ENCODE results near the gene HECW1. TPM values are rescaled to one million over a fixed set of nuclear protein-coding genes. Genes with fewer than 3 reads are reported as not detected.

The HECW1 gene
- total RNA-seq, 1 donor from 2014 or later: 0.46 TPM

DNA sequence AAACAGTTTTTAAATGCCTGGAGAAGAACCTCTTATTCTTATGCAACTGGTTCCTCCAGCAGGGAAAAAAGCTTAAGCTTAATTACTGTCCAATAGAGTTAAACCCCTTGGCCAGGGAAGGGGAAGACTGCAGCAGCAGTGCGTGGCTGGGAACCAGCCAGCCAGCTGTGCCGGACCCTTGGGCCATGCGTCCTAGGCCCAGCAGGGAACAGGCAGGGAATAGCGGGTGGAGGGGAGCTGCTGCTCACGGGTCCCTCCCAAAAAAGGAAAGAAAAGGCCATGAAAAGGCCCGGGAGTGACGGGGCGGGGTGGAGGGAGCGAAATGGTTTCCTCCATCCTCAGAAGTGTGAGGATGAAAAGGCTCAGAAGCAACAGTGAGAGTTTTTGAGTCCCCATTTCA, 35.2 kb upstream of the HECW1 start:
- no peaks in the 10 kb centered on the region for H3K27me3 ChIP-seq (ENCODE audit: control insufficient read depth, insufficient read depth, low read length)
- no peaks in the 10 kb centered on the region for H3K36me3 ChIP-seq (ENCODE audit: control insufficient read depth, insufficient read depth, low read length)
- TF ChIP-seq, protein P1, sequence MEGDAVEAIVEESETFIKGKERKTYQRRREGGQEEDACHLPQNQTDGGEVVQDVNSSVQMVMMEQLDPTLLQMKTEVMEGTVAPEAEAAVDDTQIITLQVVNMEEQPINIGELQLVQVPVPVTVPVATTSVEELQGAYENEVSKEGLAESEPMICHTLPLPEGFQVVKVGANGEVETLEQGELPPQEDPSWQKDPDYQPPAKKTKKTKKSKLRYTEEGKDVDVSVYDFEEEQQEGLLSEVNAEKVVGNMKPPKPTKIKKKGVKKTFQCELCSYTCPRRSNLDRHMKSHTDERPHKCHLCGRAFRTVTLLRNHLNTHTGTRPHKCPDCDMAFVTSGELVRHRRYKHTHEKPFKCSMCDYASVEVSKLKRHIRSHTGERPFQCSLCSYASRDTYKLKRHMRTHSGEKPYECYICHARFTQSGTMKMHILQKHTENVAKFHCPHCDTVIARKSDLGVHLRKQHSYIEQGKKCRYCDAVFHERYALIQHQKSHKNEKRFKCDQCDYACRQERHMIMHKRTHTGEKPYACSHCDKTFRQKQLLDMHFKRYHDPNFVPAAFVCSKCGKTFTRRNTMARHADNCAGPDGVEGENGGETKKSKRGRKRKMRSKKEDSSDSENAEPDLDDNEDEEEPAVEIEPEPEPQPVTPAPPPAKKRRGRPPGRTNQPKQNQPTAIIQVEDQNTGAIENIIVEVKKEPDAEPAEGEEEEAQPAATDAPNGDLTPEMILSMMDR (IDR thresholded peaks at IDR 0.05; ENCODE audit: insufficient read depth, low read length, poor library complexity, severe bottlenecking): no peak
- DNase-seq (ENCODE audit: low read depth): no peak
- no peak overlapping the region for H3K4me3 ChIP-seq (ENCODE audit: low read depth, low read length)

DNA sequence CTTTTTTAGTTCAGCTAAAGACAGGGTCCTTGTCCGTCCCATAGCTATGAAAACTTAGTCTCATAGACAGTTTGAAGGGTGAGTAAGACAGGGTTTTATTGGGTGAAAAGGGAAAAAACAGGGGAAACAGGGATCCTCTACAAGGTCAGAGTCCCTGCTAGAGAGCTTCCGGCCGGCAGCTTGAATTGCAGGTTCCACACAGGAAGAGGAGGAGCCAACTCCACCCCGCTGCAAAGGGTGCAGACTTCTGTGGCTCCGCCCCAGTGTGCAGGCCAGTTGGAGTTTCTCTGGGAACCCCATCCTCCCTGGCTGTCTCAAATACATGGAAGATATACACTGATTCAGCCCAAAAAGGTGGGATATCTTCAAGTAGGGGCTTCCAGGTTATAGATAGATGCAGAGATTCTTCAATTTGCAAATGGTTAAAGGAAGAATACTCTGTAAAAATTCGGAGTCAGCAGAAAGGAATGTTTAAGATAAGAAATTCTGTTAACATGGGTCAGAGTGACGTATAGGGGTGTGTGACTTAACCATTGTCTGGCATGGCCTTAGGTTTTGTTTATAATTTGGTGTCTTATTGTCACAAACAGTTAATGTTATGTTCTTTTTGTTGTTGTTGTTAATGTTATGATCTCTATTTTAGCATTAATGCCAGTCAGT, 34.6 kb upstream of the HECW1 start:
- Histone ChIP-seq H3K4me3 (ENCODE audit: low read depth, low read length) (no peak overlapping the region), H3K27me3 (ENCODE audit: control insufficient read depth, insufficient read depth, low read length) (no peaks in the 10 kb centered on the region), H3K36me3 (ENCODE audit: control insufficient read depth, insufficient read depth, low read length) (no peaks in the 10 kb centered on the region)
- TF ChIP-seq, protein P1 (IDR thresholded peaks at IDR 0.05; ENCODE audit: insufficient read depth, low read length, poor library complexity, severe bottlenecking): no peak
- no peak for DNase-seq (ENCODE audit: low read depth)

DNA sequence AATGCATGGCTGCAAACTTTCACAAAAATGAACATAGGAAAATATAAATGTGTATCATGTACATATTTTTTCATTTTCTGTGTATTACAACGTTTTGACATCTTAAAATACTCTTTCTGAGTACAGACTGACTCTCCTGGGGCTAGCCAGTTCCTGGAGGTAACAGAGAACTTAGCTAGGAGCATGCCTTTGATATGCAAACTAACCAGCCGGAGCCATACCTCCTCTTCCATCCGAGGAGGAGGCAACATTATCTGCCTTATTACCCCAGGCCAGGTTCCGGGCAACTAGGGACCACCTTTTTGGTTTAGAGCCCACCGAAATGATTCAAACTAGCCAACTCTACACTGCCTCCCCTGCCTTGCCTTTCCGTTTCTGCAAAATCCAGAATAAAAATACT, 33.7 kb upstream of the HECW1 start:
- no peaks in the 10 kb centered on the region for H3K36me3 ChIP-seq (ENCODE audit: control insufficient read depth, insufficient read depth, low read length)
- TF ChIP-seq, protein P1 (IDR thresholded peaks at IDR 0.05; ENCODE audit: insufficient read depth, low read length, poor library complexity, severe bottlenecking): no peak
- DNase-seq (ENCODE audit: low read depth): no peak
- H3K27me3 ChIP-seq (ENCODE audit: control insufficient read depth, insufficient read depth, low read length): no peaks in the 10 kb centered on the region
- H3K4me3 ChIP-seq (ENCODE audit: low read depth, low read length): no peak overlapping the region

DNA sequence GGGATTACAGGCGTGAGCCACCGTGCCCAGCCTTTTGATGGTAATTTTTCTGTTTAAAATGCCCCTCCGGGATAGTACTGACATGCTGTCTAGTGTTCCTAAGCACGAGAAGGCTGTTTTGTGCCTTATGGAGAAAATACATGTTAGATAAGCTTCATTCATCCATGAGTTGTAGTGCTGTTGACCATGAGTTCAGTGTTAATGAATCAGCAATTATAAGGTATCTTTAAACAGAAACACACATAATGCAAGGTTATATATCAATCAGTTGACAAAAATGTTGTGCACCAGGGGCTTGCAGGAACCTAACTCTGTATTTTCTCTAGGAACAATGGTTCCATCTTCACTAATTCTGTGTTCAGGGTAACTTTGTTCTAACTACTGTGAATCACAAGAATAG, 30.8 kb upstream of the HECW1 start:
- no peaks in the 10 kb centered on the region for H3K36me3 ChIP-seq (ENCODE audit: control insufficient read depth, insufficient read depth, low read length)
- TF ChIP-seq, protein P1 (IDR thresholded peaks at IDR 0.05; ENCODE audit: insufficient read depth, low read length, poor library complexity, severe bottlenecking): no peak
- no peak for DNase-seq (ENCODE audit: low read depth)

DNA sequence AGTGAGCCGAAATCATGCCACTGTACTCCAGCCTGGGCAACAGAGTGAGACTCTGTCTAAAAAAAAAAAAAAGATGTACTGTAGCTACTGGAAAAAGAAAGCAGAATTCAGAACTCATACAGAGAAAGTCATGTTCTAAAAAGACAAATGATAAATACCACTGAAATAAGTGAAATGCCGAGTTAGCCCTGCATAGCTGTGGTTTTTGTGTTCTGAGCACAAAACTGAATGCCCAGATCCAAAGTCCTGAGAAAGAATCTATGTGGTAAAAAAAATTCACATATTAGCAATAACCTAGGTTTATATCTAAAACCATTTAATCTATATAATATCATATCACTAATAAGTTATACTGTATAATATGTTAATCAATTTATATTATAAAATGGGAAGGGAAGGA, 29.3 kb upstream of the HECW1 start:
- Histone ChIP-seq H3K4me3 (ENCODE audit: low read depth, low read length) (no peak overlapping the region), H3K36me3 (ENCODE audit: control insufficient read depth, insufficient read depth, low read length) (no peaks in the 10 kb centered on the region), H3K27me3 (ENCODE audit: control insufficient read depth, insufficient read depth, low read length) (no peaks in the 10 kb centered on the region)
- DNase-seq (ENCODE audit: low read depth): no peak
- TF ChIP-seq, protein P1 (IDR thresholded peaks at IDR 0.05; ENCODE audit: insufficient read depth, low read length, poor library complexity, severe bottlenecking): no peak

More for the DNA sequence above, 30.8 kb upstream of the HECW1 start:
- H3K4me3 ChIP-seq (ENCODE audit: low read depth, low read length): no peak overlapping the region
- no peaks in the 10 kb centered on the region for H3K27me3 ChIP-seq (ENCODE audit: control insufficient read depth, insufficient read depth, low read length)

DNA sequence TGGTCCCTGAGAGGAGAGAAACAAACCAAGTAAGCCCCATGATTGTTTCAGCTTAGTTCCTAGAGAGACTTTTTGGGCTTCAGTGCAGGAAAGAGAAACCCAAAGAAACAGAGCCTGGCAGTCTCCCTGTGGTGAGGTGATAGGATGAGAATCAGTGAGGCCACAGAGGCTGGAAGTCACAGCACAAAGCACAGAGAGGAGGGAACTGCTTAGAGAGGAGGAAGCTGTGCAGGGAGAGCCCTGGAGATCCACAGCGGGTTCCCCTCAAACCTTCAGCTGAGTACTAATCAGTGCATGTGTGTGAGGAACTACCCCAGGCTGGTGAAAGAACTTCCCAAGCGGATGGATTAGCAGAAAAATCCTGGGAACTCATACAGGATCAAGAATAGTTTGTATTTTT, 27.4 kb upstream of the HECW1 start:
- DNase-seq (ENCODE audit: low read depth): no peak
- H3K4me3 ChIP-seq (ENCODE audit: low read depth, low read length): no peak overlapping the region
- no peaks in the 10 kb centered on the region for H3K36me3 ChIP-seq (ENCODE audit: control insufficient read depth, insufficient read depth, low read length)
- TF ChIP-seq, protein P1 (IDR thresholded peaks at IDR 0.05; ENCODE audit: insufficient read depth, low read length, poor library complexity, severe bottlenecking): no peak
- no peaks in the 10 kb centered on the region for H3K27me3 ChIP-seq (ENCODE audit: control insufficient read depth, insufficient read depth, low read length)
